Bronchial epithelial cell (primary cell): Measurements from ENCODE around the gene TRIM27. TPM values are rescaled to one million over a fixed set of nuclear protein-coding genes. Genes with fewer than 3 reads are reported as not detected.
"Not testable (repeated sequence)": the region's sequence is repeated elsewhere in the genome, so short reads cannot be mapped to it uniquely, and the experiment has no call there.

Experiments used
- DNase-seq: peaks from one replicate; pipeline ENCODE4 v3.0.0-alpha.2; 2010; ENCODE audit warnings: low read depth
- FAIRE-seq: peaks from 2 replicates; lab custom pipeline; 2011; peaks lifted over from hg19 to GRCh38; lab: Jason Lieb, UNC
- H3K27me3 ChIP-seq: 2 replicates; pipeline ENCODE4 v1.5.1; 2011; ENCODE audit warnings: low read length; ENCODE audit not compliant: control insufficient read depth, insufficient read depth
- H3K36me3 ChIP-seq: 2 replicates; pipeline ENCODE4 v1.5.1; 2011; ENCODE audit warnings: low read length; ENCODE audit not compliant: control insufficient read depth, insufficient read depth
- H3K4me3 ChIP-seq: 2 replicates; pipeline ENCODE4 v1.5.1; 2011; ENCODE audit warnings: mild to moderate bottlenecking, low read depth, low read length, control low read depth
- total RNA-seq: library from RNA; depleted of rRNA; stranded (reverse); fragments of >200 nt; gene quantifications from 2 replicates; pipeline ENCODE4 v1.2.1, GENCODE V29; 2014
- TF ChIP-seq, protein P1 (sequence below): IDR thresholded peaks from 2 replicates; pipeline ENCODE4 v1.5.1; 2011; ENCODE audit warnings: mild to moderate bottlenecking, moderate library complexity, low read length, control low read depth, inconsistent platforms; ENCODE audit not compliant: insufficient read depth, severe bottlenecking

TRIM27 gene
- total RNA-seq, 1 donor from 2014 or later, result 39.0 TPM

DNA sequence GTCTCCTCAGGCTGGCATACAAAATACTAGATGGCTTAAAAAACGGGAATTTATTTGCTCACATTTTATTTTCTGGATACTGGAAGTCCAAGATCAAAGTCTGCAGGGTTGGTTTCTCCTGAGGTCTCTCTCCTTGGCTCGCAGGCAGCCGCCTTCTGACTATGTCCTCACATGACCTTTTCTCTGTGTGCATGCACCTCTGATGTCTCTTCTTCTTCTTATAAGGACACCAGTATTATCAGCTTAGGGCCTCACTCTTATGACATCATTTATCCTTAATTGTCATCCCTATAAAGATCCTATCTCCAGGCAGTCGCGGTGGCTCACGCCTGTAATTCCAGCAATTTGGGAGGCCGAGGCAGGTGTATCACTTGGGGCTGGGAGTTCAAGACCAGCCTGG lies 9.3 kb upstream of the TRIM27 start:
- no peak for FAIRE-seq
- Histone ChIP-seq H3K4me3 (no peak overlapping the region), H3K36me3 (no peaks in the 10 kb centered on the region), H3K27me3 (no peaks in the 10 kb centered on the region)
- TF ChIP-seq, protein P1, sequence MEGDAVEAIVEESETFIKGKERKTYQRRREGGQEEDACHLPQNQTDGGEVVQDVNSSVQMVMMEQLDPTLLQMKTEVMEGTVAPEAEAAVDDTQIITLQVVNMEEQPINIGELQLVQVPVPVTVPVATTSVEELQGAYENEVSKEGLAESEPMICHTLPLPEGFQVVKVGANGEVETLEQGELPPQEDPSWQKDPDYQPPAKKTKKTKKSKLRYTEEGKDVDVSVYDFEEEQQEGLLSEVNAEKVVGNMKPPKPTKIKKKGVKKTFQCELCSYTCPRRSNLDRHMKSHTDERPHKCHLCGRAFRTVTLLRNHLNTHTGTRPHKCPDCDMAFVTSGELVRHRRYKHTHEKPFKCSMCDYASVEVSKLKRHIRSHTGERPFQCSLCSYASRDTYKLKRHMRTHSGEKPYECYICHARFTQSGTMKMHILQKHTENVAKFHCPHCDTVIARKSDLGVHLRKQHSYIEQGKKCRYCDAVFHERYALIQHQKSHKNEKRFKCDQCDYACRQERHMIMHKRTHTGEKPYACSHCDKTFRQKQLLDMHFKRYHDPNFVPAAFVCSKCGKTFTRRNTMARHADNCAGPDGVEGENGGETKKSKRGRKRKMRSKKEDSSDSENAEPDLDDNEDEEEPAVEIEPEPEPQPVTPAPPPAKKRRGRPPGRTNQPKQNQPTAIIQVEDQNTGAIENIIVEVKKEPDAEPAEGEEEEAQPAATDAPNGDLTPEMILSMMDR, result no peak
- DNase-seq, result no peak

GRCh38 chr6:28929887-28930620 lies 6.3 kb upstream of the TRIM27 start:
- FAIRE-seq (no peak), DNase-seq (no peak)
- TF ChIP-seq, protein P1, result no peak
- no peak overlapping the region for H3K4me3 ChIP-seq
- H3K36me3 ChIP-seq, result no peaks in the 10 kb centered on the region
- no peaks in the 10 kb centered on the region for H3K27me3 ChIP-seq

DNA sequence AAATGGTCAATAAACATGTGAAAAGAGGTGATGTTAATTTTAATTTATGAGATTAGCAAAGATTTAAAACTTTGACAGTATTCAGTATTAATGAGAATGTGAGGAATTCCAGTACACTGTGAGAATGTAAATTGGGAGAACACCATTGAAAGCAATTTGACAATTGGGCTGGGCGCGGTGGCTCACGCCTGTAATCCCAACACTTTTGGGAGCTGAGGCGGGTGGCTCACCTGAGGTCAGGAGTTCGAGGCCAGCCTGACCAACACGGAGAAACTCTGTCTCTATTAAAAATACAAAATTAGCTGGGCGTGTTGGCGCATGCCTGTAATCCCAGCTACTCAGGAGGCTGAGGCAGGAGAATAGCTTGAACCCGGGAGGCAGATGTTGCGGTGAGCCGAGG lies 5.6 kb upstream of the TRIM27 start:
- H3K36me3 ChIP-seq, FAIRE-seq, H3K4me3 ChIP-seq, DNase-seq, H3K27me3 ChIP-seq: not testable (repeated sequence)

DNA sequence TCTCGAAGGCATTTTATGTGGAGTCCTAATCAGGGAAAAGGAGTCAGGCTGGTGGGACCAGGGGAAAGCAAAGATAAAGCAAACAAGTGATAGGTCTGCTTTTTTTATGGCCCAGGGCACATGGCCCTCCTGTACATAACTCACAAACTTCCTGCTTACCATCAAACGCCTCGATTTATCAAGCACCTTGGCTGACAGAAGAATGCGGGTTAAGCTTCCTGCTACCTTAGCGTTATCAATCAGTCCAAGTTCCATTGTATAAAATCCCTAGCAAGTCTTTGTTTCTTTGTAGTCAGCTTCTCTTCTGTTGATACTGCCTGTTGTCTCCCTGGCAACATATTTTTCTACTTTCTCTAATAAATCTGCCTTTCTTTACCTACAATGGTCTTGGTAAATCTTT lies 4.1 kb upstream of the TRIM27 start:
- Histone ChIP-seq H3K4me3 (no peak overlapping the region), H3K27me3 (no peaks in the 10 kb centered on the region), H3K36me3 (no peaks in the 10 kb centered on the region)
- TF ChIP-seq, protein P1, result no peak
- FAIRE-seq (no peak), DNase-seq (no peak)

DNA sequence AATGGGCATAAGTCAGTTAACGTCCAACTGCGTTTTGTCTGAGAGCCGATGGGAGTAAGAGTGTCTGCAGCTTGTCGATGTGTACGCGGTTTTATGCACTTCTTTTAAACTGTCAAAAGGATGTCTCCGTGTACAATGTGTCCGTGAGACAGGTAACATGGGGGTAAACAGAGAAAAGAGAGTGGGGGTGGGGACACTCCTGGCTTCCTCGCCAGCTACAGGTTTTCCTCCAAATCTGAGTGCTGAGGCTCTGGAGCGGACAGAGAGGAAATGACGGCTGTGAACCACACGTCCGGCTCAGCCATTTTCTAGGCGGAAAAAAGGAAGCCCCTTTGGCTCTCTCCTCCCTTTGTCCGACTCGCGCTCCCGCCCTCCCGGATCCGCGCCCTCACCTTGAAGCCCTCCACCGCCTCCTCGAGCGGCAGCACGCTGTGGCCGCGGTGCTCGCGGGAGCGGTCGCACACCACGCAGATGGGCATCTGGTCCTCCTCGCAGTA lies 916 bp downstream of the TRIM27 start:
- TF ChIP-seq, protein P1, result no peak
- Histone ChIP-seq H3K36me3 (peaks cover 15% of the 10 kb centered on the region), H3K27me3 (no peaks in the 10 kb centered on the region), H3K4me3 (peak overlapping the region; percentile 99)
- FAIRE-seq, result no peak
- peak; percentile 39 for DNase-seq

GRCh38 chr6:28922004-28922820 lies 1.6 kb downstream of the TRIM27 start:
- no peaks in the 10 kb centered on the region for H3K27me3 ChIP-seq
- TF ChIP-seq, protein P1, result no peak
- H3K36me3 ChIP-seq, result peaks cover 17% of the 10 kb centered on the region
- DNase-seq (peak; percentile 90), FAIRE-seq (no peak)
- H3K4me3 ChIP-seq, result peak overlapping the region; percentile 99
